PC-9 (cell line): Measurements from ENCODE around the gene SEMA5A. TPM values are rescaled to one million over a fixed set of nuclear protein-coding genes. Genes with fewer than 3 reads are reported as not detected.

Source experiments
- BruUV-seq: library from RNA; stranded (reverse); fragments of 400-500 nt; replicated peaks from 2 replicates; lab custom pipeline; 2021; lab: Mats Ljungman, UMichigan
- CTCF ChIA-PET: fragments of 300-600 bp; sonication (Branson Sonifier 250); formaldehyde crosslinking; loops from one replicate; lab custom pipeline; 2022; ENCODE audit warnings: antibody characterized with exemption; lab: Charles Lee
- POLR2A ChIA-PET: fragments of 300-600 bp; sonication (Branson Sonifier 250); formaldehyde crosslinking; loops from one replicate; lab custom pipeline; 2022; ENCODE audit warnings: antibody characterized with exemption; ENCODE audit not compliant: unreplicated experiment; lab: Charles Lee
- DNase-seq, 2 experiments: peaks; one replicate each; pipeline versions ENCODE4 v3.0.0 to v3.0.0-alpha.2; 2015 to 2022; ENCODE audit warnings: mixed read lengths in 1 of 2
- H2AFZ ChIP-seq: fragments of 200-600 bp; sonication (generic); 2 replicates; pipeline ENCODE4 v1.8.1; 2017; ENCODE audit warnings: antibody characterized with exemption
- H3F3A ChIP-seq: fragments of 200-600 bp; sonication (generic); 2 replicates; pipeline ENCODE4 v1.8.1; 2017; ENCODE audit warnings: antibody characterized with exemption, mild to moderate bottlenecking, low read depth; ENCODE audit not compliant: insufficient read depth
- H3K27ac ChIP-seq: fragments of 200-600 bp; sonication (generic); 2 replicates; pipeline ENCODE4 v1.6.1; 2016; ENCODE audit warnings: mixed run types
- H3K27me3 ChIP-seq: fragments of 200-600 bp; sonication (generic); 2 replicates; pipeline ENCODE4 v1.6.1; 2016; ENCODE audit warnings: low read depth, mixed run types; ENCODE audit not compliant: insufficient read depth
- H3K36me3 ChIP-seq: fragments of 200-600 bp; sonication (generic); 2 replicates; pipeline ENCODE4 v1.6.1; 2016; ENCODE audit warnings: low read depth, mixed run types
- H3K4me1 ChIP-seq: fragments of 200-600 bp; sonication (generic); replicated peaks from 2 replicates; pipeline ENCODE4 v1.6.1; 2016; ENCODE audit warnings: mixed run types; ENCODE audit not compliant: insufficient read depth
- H3K4me2 ChIP-seq: fragments of 200-600 bp; sonication (generic); 2 replicates; pipeline ENCODE4 v1.6.1; 2017; ENCODE audit warnings: mixed run types
- H3K4me3 ChIP-seq: fragments of 200-600 bp; sonication (generic); 2 replicates; pipeline ENCODE4 v1.6.1; 2016; ENCODE audit warnings: mixed run types
- H3K79me2 ChIP-seq: fragments of 200-600 bp; sonication (generic); 2 replicates; pipeline ENCODE4 v1.6.1; 2017; ENCODE audit warnings: low read depth, mixed run types
- H3K9me2 ChIP-seq: fragments of 200-600 bp; sonication (generic); 2 replicates; pipeline ENCODE4 v1.8.1; 2017; ENCODE audit warnings: mild to moderate bottlenecking; ENCODE audit not compliant: insufficient read depth
- H3K9me3 ChIP-seq: fragments of 200-600 bp; sonication (generic); 2 replicates; pipeline ENCODE4 v1.8.1; 2016; ENCODE audit warnings: low read depth; ENCODE audit not compliant: insufficient read depth
- H4K20me1 ChIP-seq: fragments of 200-600 bp; sonication (generic); 2 replicates; pipeline ENCODE4 v1.8.1; 2017; ENCODE audit not compliant: insufficient read depth
- EZH2 ChIP-seq: fragments of 200-600 bp; sonication (generic); IDR thresholded peaks from 2 replicates; pipeline ENCODE4 v1.8.0; 2017; ENCODE audit warnings: antibody characterized with exemption, low read depth
- intact Hi-C: fragments of 100-400 bp; cut with micrococcal nuclease; formaldehyde crosslinking; loops from one replicate; pipeline ENCODE4 v1.10.0; 2022; ENCODE audit not compliant: unreplicated experiment
- total RNA-seq: library from RNA; stranded (reverse); gene quantifications from 2 replicates; pipeline ENCODE4 v1.2.3, GENCODE V29; 2021
- TF ChIP-seq, protein P1 (sequence below): fragments of 200-600 bp; sonication (generic); conservative IDR thresholded peaks from 2 replicates; pipeline ENCODE4 v1.6.1; 2017; ENCODE audit warnings: mixed run types, antibody characterized with exemption, mild to moderate bottlenecking, moderate library complexity

Gene SEMA5A
- total RNA-seq, 1 experiment from 2014 or later: not detected

- Histone ChIP-seq H3K9me3 (no peaks in the 10 kb centered on the region; the same call in 1 of the 2 replicates), H3K27me3 (no peaks in the 10 kb centered on the region), H3F3A (no peaks in the 10 kb centered on the region), H4K20me1 (no peaks in the 10 kb centered on the region), H3K36me3 (no peaks in the 10 kb centered on the region), H3K4me2 (no peak overlapping the region), H3K79me2 (no peaks in the 10 kb centered on the region), H3K4me3 (no peak overlapping the region), H2AFZ (no peak overlapping the region), H3K27ac (no peak overlapping the region), H3K9me2 (0 out of 2 replicates have a peak, but pooled peaks cover 8% of the 10 kb centered on the region), H3K4me1 (no peaks in the 10 kb centered on the region)
- BruUV-seq: no TSS peak
- TF ChIP-seq, protein P1, sequence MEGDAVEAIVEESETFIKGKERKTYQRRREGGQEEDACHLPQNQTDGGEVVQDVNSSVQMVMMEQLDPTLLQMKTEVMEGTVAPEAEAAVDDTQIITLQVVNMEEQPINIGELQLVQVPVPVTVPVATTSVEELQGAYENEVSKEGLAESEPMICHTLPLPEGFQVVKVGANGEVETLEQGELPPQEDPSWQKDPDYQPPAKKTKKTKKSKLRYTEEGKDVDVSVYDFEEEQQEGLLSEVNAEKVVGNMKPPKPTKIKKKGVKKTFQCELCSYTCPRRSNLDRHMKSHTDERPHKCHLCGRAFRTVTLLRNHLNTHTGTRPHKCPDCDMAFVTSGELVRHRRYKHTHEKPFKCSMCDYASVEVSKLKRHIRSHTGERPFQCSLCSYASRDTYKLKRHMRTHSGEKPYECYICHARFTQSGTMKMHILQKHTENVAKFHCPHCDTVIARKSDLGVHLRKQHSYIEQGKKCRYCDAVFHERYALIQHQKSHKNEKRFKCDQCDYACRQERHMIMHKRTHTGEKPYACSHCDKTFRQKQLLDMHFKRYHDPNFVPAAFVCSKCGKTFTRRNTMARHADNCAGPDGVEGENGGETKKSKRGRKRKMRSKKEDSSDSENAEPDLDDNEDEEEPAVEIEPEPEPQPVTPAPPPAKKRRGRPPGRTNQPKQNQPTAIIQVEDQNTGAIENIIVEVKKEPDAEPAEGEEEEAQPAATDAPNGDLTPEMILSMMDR: no peak
- TF ChIP-seq EZH2: no peak
- intact Hi-C loops: no loop called here
- DNase-seq: no peak
- ChIA-PET POLR2A (no interaction called here), CTCF (no interaction called here)
Measured at GRCh38 chr5:9125852-9126251, 420.0 kb downstream of the SEMA5A start.

DNA sequence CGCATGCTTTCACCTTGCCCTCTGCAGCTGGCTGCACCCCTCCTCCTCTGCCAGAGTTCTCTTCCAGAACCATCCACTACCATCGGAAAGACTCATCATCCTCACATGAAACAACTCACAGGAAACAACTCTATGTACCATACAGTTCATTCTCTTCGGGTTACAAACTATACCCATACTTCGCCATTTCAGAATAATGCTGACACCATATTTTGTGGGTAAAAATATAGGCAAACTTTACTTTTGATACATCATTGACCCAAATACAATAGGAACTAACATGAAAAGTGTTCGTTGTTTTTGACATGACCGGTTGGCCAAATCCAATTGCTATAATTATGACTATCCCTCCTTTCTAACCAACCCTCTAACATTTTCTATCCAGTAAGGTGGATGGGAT, 421.0 kb downstream of the SEMA5A start:
- intact Hi-C loops: no loop called here
- H3K9me2 ChIP-seq: 0 out of 2 replicates have a peak, but pooled peaks cover 8% of the 10 kb centered on the region
- DNase-seq: no peak
- H3K9me3 ChIP-seq: no peaks in the 10 kb centered on the region
- no TSS peak for BruUV-seq
- H3K27me3 ChIP-seq: no peaks in the 10 kb centered on the region
- H3K27ac ChIP-seq: no peak overlapping the region
- H3K36me3 ChIP-seq: no peaks in the 10 kb centered on the region
- no peak overlapping the region for H3K4me2 ChIP-seq
- TF ChIP-seq, protein P1: no peak
- no peak for TF ChIP-seq EZH2
- H3K4me1 ChIP-seq: no peaks in the 10 kb centered on the region
- no peaks in the 10 kb centered on the region for H3K79me2 ChIP-seq
- ChIA-PET POLR2A (no interaction called here), CTCF (no interaction called here)
- H3K4me3 ChIP-seq: no peak overlapping the region
- no peak overlapping the region for H2AFZ ChIP-seq
- H4K20me1 ChIP-seq: no peaks in the 10 kb centered on the region
- no peaks in the 10 kb centered on the region for H3F3A ChIP-seq

DNA sequence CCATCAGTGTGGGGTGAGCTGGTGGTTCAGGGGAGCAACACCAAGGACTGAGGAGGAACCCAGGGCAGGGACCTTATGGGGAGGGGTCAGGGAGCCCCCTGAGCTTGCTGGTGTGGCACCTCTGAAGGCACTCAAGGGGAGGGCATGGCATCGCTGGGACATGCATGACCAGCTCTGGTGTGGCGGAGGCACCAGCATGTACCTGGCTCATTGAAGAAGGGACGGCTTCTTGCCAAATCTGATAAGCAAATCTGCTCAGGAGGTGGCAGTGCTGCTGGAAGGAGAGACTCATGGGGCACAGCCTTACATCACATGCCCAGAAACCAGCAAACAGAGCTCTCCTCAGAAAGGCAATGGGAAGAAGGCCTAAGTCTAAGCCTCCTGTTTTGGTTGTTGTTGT, 421.8 kb downstream of the SEMA5A start:
- Histone ChIP-seq H3K9me3 (no peaks in the 10 kb centered on the region), H4K20me1 (no peaks in the 10 kb centered on the region), H3K4me1 (no peaks in the 10 kb centered on the region), H3K79me2 (no peaks in the 10 kb centered on the region), H3K4me3 (no peak overlapping the region), H3K27ac (no peak overlapping the region), H3K27me3 (no peaks in the 10 kb centered on the region), H2AFZ (no peak overlapping the region), H3K4me2 (no peak overlapping the region), H3K9me2 (0 out of 2 replicates have a peak, but pooled peaks cover 8% of the 10 kb centered on the region), H3K36me3 (no peaks in the 10 kb centered on the region), H3F3A (no peaks in the 10 kb centered on the region)
- CTCF ChIA-PET: no interaction called here
- BruUV-seq: no TSS peak
- POLR2A ChIA-PET: no interaction called here
- TF ChIP-seq, protein P1: no peak
- TF ChIP-seq EZH2: no peak
- intact Hi-C loops: no loop called here
- DNase-seq: no peak
